GM21423 (cell line): ENCODE data around the gene MYLK3.

Experiments
- ATAC-seq: cut with Tn5 transposase; IDR thresholded peaks from one replicate; pipeline ENCODE4 v1.9.1; 2021; ENCODE audit warnings: mild to moderate bottlenecking, moderate library complexity; ENCODE audit not compliant: unreplicated experiment

The MYLK3 gene

DNA sequence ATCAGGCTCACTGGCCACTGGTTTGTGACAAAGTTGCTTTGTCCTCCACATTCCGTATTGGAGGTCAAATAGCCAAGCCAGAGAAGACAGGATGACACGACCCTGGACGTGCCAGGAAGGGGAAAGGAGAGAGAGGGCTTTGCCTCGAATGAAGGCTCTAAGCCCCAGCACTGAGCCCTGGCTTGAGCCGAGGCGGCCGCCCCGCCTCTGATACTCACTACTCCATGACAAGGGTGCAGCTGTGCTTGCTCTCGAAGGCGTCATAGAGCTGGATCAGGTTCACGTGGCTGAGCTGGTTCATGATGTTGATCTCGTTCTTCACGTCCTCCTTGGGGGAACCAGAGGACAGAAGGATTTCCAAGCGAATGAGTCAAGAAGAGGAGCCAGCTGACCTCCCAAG, 19.3 kb downstream of the MYLK3 start:
- ATAC-seq, result no peak

DNA sequence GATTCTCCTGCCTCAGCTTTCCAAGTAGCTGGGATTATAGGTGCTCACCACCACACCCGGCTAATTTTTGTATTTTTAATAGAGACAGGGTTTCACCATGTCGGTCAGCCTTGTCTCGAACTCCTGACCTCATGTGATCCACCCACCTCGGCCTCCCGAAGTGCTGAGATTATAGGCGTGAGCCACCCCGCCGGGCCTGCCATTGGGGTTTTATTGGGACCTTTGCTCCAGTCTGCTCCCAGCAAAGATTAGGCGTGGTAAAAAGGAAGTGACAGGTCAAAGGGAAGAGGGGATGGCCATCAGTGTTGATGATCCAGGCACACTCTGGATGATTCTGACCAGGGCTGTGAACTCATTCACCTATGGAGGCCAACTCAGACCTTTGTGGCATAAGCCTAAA, 20.5 kb downstream of the MYLK3 start:
- no peak for ATAC-seq

DNA sequence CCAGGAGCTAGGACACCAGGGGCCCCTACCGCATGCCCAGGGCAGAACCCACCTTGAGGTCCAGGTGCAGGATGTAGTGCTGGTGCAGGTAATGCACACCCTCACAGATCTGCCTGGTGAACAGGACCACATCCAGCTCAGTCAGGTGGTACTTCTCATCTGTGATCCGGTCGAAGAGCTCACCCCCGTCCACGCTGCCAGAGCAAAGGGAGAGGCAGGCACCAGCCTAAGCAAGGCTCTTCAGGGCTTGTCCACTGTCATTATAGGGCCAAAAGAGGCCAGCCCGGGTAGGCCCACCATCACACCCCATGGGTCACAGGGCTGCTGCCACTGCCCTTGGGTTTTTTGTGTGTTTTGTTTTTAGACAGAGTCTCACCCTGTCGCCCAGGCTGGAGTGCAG, 21.0 kb downstream of the MYLK3 start:
- no peak for ATAC-seq

DNA sequence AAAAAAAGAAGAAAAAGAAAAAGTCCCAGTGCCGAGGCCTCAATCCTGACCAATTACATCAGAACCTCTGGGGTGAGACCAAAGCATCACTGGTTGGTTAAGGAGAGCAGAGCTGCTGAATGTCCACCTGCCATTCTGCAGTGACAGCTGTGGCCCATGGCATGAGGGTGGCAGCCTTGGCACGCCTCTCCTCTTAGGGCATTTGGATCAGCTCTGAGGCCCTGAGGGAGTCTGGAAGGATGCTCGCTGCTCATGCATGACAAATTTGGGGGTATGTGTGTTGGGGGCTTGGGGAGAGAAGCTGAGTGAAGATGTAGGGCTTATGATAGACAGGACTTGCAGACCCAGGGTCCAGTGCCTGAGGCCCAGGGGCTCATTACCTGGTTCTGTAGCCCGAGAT, 26.3 kb downstream of the MYLK3 start:
- ATAC-seq, result no peak

DNA sequence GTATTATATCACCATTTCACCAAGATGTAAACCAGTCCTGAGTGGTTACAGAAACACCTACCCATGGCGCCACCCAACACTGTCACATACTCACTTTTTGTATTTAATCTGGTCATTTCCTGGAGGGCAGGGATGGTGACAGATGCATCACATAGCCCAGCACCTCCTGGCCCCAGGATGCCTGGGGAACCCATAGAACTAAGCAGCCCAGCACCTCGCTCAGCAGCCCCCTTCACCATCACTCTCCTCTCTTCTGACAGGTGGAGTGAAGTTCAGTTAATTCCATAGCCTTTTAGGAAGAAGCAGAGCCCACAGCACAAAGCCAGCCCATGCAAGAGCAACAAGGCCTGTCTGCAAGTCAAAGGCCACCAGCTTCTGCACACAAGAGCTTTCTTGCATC, 27.5 kb downstream of the MYLK3 start:
- no peak for ATAC-seq

DNA sequence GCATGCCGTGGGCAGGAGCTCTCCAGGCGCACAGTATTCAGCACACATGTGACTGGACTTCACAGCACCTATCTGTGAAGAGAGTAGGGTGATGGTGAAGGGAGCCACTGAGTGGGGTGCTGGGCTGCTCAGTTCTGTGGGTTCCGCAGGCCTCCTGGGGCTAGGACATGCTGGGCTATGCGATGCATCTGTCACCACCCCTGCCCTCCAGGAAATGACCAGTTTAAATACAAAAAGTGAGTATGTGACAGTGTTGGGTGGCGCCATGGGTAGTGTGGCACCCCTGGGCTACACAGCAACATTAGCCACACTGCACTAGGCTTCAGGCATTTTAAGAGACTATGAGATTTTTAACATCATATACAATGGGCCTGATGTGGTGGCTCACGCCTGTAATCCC, 28.6 kb downstream of the MYLK3 start:
- no peak for ATAC-seq

DNA sequence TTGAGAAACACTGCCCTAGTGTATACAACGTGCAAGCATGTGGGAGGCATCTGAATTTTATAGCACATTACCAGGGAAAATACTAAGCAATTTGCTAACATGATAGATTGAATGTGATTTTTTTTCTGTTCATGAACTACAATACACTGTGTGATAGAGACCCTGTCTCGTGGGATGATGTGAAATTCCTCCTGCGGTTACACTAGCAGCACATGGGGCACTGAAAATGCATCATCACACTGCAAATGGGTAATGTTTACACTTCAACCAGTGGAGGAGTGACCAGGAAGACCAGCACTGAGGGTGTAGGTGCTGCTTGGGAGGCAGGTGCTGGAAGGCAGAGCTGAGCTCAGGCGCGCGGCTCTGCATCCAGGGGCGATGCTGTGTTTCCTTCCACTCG, 29.9 kb downstream of the MYLK3 start:
- no peak for ATAC-seq

DNA sequence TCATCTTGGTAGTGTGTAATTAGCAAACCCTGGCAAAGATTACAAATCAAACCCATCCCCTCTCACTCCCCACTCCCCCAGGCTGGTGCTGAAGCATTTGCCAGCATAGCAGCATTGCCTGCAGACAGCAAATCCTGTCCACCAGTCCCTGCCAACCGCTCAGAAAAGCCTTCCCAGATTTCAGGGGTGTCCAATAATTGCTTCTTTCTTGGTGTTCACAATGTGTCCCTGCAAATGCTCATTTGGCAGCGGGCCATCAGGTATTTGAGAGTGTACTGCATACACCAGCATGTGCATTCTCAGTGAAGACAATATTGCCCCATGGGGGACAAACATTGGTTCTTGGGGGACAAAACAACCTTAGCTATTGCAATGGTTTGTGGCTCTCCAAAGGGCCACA, 30.5 kb downstream of the MYLK3 start:
- ATAC-seq, result no peak

DNA sequence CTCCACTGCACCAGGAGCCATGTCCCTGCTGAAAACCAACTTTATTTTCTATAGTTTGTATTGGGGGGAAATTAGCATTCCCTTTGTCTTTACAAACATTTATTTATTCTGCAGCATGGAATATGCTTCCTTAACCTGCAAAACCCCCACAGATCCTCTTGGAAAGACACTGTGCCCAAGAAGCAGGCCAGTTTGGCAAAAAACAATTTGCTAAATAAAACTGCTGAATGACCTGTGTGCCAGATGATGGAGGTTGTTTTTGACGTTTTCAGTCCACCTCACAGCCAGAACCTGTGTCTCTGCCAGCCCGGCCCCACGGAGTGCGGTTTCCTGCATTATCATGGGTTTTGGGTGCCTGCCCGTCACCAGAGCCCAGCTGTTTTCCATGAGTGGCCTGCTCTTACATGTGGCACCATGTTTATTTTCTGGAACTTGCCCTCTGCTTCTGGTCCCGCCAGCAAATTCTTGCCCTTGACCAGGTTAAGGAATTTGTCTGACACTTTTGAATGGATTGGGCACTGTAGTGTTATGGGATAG, 32.3 kb downstream of the MYLK3 start:
- ATAC-seq, result no peak

DNA sequence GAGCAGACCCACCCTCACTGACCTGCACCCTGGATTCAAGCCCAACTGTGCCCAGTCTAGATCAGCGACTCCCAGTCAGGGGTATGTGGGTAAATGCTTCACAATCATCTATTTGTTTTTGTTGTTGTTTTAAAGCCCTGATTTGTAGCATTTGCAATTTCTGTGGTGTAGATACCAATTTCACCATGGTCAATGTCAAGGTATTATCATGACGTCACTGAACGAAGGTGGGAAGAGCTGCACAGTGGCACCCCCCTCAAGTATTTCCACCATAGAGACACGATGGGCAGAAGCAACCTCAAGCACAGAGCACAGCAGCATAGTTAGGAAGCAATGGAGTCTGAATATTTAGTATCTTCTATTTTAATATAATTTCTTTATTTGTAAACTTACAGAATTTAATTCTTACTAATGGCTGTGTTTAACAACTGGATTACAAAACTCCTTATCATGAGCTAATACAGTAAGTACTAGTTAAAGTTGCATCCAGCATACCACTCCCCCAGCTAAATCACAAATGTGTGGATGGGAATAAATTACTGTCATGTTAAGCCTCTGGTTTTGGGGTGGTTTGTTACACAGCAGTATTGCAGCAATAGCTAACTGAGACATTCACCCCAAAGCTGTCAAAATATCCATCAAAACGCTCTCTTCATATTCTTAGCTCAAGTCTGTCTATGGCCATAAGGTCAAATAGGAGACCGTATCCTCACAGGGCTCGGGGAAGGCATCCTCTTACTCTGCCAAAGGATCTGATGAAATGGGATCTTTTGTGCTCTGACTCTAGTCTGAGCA, 33.1 kb downstream of the MYLK3 start:
- ATAC-seq, result no peak

DNA sequence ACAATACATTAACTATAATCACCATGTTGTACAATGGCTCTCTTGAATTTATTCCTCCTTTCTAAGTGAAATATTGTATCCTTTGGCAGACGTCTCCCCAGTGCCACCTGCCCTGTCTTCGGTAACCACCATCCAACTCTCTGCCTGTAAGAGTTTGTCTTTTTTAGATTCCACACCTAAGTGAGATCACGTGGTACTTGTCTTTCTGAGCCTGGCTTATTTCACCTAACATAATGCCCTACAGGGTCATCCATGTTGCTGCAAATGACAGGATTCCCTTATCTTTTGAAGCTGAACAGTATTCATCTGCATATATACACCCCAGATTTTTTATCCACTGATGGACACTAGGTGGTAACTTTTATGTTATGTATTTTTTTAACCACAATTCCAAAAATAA, 34.5 kb downstream of the MYLK3 start:
- ATAC-seq, result no peak

DNA sequence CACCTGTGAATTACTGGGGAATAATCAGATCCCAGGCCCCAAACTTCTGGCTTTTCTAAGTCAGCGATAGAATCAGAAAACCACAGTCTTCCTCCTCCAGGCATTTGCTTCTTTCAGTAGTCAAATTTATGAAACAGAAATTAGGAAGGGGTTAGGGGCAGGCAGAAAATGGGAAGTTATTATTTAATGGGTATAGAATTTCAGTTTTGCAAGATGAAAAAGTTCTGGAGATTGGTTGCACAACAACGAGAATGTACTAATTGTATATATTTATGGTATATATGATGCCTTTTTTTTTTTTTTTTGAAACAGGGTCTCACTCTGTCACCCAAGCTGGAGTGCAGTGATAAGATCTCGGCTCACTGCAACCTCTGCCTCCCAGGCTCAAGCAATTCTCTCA, 35.2 kb downstream of the MYLK3 start:
- no peak for ATAC-seq

DNA sequence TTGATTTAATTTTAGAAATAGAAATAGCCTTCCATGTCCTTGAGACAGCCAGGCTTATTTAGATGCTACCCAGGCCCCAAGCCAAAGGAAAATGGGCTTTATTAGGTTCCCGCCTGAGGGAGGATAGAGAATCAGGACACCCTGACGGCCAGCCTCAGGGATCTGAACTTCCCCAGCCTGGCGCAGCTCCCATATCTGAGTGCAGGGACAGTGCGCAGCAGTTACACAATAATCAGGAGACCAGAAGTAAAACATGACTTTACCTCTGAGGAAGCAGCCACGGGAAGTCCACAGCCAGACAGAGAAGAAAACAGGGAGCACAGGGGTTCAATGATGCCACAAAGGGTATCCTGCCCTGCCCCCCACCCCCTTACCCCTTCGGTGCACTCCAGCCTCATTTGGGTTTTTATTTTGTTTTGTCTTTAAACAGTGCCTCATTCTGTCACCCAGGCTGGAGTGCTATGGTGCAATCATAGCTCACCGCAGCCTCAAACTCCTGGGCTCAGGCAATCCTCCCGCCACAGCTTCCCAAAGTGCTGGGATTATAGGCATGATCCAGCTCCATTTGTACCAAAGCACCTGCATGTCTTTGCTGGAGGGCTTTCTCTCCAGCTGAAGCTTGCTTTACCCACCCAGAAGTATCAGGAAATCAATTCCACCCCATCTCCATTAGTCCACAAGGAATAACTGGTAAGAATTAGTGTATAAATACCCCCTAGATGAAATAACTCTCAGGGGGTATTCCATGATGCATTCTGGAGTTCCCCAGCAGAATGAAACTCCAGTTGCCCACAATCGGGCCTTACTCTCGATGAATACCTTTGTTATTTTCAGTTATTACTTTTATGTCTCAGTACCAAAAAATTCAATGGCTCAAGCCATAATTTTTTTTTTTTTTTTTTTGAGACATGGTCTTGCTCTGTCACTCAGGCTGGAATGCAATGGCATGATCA, 36.8 kb downstream of the MYLK3 start:
- ATAC-seq, result no peak

DNA sequence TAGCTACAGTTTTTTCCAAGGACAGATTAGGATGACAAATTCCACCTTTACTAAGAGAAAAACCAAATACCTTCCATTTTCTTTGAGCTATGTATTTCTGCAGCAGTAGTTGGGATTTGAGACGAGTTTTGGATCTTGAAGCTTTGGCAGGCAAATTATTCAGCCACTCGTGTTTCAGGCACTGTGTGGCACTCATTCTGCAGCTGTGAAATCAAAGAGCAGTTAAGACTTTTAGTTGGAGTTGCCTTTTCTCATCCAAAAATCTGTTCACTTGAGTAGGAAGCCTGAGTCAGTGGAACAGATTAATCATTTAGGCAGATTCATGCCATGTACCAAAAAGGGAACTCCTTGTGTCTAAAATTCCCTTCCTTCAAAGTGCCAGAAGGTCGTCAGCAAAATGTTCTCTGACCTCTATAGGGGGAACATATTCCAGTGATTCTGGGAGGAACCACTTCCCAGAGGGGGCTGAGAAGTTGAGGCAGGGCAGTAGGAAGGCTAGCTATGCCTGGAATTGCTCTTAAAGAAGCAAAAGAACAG, 38.6 kb downstream of the MYLK3 start:
- no peak for ATAC-seq

DNA sequence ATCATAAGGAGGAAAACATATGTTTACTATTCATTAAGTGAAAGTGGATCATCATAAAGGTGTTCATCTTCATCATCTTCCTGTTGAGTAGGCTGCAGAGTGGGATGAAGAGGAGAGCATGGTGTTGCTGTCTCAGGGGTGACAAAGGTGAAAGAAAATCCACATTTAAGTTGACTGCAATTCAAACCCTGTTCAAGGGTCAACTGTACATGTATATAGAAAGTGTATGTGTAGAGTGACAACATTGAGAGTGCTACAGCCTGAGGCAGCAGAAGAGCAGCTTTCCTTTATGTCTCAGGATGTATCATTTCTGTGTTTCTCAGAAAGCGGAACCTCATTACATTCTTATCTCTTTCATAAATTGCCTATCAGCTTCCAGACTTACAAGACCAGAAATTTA, 41.5 kb downstream of the MYLK3 start:
- no peak for ATAC-seq

DNA sequence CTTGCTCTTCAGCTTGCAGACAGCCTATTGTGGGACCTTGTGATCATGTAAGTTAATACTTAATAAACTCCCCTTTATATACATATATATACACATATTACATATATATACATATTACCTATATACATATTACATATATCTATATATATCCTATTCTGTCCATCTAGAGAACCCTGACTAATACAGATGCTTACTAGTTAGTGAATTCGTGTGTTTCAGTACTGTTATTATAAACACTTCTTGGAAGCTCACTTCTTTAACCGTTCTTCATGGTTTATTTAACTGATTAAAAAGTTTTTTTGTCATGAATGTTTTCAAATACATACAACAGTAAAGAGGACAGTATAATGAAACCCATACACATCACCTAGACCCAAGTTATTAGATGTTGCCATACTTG, 46.1 kb downstream of the MYLK3 start:
- ATAC-seq, result no peak

DNA sequence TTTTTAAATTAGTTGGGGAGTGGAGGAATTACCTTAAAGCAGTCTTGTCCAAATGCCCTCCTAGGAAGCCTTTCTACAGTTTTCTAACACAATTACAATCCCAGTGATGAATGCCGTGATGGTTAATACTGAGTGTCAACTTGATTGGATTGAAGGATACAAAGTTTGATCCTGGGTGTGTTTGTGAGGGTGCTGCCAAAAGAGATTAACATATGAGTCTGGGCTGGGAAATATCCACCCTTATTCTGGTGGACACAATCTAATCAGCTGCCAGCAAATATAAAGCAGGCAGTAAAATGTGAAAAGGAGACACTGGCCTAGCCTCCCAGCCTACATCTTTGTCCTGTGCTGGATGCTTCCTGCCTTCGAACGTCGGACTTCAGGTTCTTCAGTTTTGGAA, 46.5 kb downstream of the MYLK3 start:
- ATAC-seq, result no peak

DNA sequence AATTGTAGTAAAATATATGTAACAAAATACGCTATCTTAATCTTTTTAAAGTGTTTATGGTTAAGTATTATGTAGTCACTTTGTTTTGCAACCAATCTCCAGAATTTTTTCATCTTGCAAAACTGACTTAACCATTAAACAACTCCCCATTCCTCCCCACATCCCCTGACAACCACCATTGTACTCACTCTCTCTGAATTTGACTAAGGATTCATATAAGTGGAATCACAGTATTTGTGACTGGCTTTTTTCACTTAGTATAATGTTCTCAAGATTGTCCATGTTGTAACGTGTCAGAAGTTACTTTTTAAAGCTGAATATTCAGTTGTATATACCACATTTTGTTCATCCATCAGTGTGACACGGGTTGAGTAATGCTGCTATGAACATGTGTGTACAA, 48.1 kb downstream of the MYLK3 start:
- ATAC-seq, result no peak

DNA sequence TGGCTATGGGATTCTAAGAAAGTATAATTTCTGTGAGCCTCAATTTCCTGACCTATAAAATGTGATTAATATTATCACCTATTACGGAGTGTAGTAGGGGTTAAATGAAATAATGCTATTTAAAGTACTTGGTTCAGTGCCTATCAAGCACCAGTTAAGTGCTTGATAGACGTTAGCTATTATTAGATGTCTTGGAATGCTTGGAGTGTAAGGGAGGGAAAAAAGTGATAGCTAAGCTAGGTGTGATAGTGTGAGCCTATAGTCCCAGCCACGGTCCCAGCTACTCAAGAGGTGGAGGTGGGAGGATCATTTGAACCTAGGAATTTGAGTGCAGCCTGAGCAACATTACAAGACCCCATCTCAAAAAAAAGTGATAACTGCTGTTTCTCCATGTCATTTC, 51.2 kb downstream of the MYLK3 start:
- no peak for ATAC-seq

DNA sequence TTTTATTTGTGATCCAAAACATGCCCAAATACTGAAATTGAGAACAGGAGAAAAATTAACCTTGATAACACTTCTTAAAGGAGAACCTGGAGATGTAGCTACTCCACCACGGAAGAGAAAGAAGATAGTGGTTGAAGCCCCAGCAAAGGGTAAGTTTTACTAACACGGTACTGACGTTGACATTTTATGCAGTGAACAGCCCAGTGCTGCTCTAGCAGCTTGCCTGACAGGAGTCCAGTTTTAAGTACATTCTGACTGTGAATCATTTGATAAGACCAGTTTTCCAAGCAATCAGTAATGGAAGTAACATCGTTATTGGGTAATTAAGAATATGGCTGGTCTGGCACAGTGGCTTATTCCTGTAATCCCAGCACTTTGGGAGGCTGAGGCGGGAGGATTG, 52.2 kb downstream of the MYLK3 start:
- no peak for ATAC-seq

DNA sequence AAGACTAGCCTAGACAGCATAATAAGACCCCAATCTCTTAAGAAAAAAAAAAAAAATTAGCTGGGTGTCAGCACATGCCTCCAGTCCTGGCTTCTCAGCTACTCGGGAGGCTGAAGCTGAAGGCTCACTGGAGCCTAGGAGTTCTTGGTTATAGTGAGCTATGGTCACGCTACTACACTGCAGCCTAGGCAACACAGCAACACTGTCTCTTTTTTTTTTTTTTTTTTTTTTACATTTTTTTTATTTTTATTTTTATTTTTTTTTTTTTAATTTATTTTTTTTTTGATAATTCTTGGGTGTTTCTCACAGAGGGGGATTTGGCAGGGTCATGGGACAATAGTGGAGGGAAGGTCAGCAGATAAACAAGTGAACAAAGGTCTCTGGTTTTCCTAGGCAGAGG, 54.5 kb downstream of the MYLK3 start:
- no peak for ATAC-seq

DNA sequence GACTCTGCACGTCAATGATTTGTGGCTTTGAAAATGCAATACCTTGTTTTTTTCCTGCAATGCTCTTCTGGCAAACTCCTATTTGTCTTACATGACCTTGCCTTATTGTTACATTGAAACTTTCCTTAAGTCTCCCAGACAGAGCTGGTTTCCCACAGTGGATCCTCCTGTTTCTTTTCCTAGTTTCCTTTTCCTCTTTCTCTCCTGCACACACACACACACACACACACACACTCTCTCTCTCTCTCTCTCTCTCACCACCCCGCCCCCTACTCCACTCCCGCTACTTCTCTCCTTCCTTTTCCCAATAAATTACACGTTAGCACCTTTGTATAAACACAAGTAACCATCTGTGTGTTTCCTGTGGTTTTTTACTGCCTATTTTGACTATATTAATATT, 56.4 kb downstream of the MYLK3 start:
- no peak for ATAC-seq
